ENCODE measurements around the gene ACVR1C.
"Not testable (repeated sequence)": the region's sequence is repeated elsewhere in the genome, so short reads cannot be mapped to it uniquely, and the experiment has no call there.

Gene ACVR1C

DNA sequence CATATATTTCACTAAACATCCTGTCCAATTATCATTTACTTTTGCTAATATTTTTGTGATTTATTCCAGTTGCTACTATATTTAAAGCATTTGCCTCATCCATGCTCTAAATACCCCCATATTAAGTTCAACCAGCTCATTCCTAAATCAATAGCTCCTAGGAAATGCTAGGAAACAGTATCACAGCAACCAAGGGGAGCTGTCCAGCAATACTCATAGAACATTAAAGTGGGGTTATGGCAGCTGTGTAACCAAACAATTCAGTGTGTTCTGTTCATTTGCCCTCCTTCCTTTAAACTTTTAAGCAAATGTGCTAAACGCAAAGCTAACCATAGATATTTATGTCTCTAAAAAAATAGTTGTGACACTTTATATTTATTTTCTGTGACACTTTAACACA is 41.1 kb downstream of the ACVR1C start:
- TF ChIP-seq, protein P1, sequence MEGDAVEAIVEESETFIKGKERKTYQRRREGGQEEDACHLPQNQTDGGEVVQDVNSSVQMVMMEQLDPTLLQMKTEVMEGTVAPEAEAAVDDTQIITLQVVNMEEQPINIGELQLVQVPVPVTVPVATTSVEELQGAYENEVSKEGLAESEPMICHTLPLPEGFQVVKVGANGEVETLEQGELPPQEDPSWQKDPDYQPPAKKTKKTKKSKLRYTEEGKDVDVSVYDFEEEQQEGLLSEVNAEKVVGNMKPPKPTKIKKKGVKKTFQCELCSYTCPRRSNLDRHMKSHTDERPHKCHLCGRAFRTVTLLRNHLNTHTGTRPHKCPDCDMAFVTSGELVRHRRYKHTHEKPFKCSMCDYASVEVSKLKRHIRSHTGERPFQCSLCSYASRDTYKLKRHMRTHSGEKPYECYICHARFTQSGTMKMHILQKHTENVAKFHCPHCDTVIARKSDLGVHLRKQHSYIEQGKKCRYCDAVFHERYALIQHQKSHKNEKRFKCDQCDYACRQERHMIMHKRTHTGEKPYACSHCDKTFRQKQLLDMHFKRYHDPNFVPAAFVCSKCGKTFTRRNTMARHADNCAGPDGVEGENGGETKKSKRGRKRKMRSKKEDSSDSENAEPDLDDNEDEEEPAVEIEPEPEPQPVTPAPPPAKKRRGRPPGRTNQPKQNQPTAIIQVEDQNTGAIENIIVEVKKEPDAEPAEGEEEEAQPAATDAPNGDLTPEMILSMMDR (IDR thresholded peaks at IDR 0.05), result no peak
- intact Hi-C loops (cut with DNase I; ENCODE audit: low total_unique reads), result no loop called here

DNA sequence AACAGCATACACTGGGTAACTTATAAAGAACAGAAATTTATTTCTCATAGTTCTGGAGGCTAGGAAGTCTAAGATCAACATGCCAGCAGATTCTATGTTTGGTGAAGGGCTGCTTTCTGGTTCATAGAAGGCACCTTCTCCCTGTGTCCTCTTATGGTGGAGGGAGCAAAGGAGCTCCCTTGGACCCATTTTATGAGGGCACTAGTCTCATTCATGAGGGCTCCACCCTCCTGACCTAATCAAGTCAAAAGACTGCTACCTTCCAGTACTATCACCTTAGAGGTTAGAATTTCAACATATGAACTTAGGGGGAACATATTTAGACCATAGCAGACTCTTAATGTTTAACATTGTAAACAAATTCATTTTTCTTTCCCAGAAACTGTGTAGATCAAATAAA is 54.5 kb downstream of the ACVR1C start:
- TF ChIP-seq, protein P1 (IDR thresholded peaks at IDR 0.05), result no peak
- no peak overlapping the region for H3K4me3 ChIP-seq

More for the DNA sequence above, 41.1 kb downstream of the ACVR1C start:
- no peak for DNase-seq
- no peaks in the 10 kb centered on the region for H3K36me3 ChIP-seq
- no peak overlapping the region for H3K27ac ChIP-seq
- no peak overlapping the region for H3K4me3 ChIP-seq
- no peaks in the 10 kb centered on the region for H3K9me3 ChIP-seq
- no peaks in the 10 kb centered on the region for H3K4me1 ChIP-seq
- no peaks in the 10 kb centered on the region for H3K27me3 ChIP-seq

DNA sequence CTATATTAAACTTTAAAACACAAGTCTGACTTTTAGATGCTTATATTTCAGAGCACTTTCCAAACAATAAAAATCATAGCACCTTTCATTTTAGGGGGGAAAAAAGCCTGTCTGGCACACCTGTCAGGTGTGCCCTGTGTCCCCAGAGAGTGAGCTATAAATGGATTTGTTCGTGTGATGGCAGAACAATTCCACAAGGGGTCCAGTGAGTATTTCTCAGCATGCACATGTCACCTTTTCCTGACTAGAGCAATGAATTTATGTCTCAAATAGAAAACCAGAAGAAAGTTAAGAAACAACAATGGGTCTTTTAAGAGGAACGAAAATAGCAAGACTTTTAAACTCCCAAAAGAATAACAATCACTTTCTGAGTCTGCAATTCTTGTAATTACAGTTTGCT is 55.9 kb downstream of the ACVR1C start:
- TF ChIP-seq, protein P1 (IDR thresholded peaks at IDR 0.05), result no peak
- DNase-seq, result no peak
- intact Hi-C loops (cut with DNase I; ENCODE audit: low total_unique reads), result no loop called here

More for the DNA sequence above, 54.5 kb downstream of the ACVR1C start:
- no peak for DNase-seq
- intact Hi-C loops (cut with DNase I; ENCODE audit: low total_unique reads), result no loop called here
- H3K27me3 ChIP-seq, result no peaks in the 10 kb centered on the region
- H3K4me1 ChIP-seq, result no peaks in the 10 kb centered on the region
- H3K27ac ChIP-seq, result no peak overlapping the region
- H3K9me3 ChIP-seq, result no peaks in the 10 kb centered on the region
- no peaks in the 10 kb centered on the region for H3K36me3 ChIP-seq

DNA sequence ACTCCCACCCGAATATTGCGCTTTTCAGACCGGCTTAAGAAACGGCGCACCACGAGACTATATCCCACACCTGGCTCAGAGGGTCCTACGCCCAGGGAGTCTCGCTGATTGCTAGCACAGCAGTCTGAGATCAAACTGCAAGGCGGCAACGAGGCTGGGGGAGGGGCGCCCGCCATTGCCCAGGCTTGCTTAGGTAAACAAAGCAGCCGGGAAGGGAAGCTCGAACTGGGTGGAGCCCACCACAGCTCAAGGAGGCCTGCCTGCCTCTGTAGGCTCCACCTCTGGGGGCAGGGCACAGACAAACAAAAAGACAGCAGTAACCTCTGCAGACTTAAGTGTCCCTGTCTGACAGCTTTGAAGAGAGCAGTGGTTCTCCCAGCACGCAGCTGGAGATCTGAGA is 62.0 kb downstream of the ACVR1C start:
- H3K4me1 ChIP-seq; H3K4me3 ChIP-seq; H3K27ac ChIP-seq; H3K27me3 ChIP-seq; H3K9me3 ChIP-seq; DNase-seq; H3K36me3 ChIP-seq; intact Hi-C loops (cut with DNase I; ENCODE audit: low total_unique reads): not testable (repeated sequence)

More for the DNA sequence above, 55.9 kb downstream of the ACVR1C start:
- no peaks in the 10 kb centered on the region for H3K27me3 ChIP-seq
- no peak overlapping the region for H3K27ac ChIP-seq
- H3K4me1 ChIP-seq, result no peaks in the 10 kb centered on the region
- H3K9me3 ChIP-seq, result no peaks in the 10 kb centered on the region
- no peaks in the 10 kb centered on the region for H3K36me3 ChIP-seq
- no peak overlapping the region for H3K4me3 ChIP-seq

DNA sequence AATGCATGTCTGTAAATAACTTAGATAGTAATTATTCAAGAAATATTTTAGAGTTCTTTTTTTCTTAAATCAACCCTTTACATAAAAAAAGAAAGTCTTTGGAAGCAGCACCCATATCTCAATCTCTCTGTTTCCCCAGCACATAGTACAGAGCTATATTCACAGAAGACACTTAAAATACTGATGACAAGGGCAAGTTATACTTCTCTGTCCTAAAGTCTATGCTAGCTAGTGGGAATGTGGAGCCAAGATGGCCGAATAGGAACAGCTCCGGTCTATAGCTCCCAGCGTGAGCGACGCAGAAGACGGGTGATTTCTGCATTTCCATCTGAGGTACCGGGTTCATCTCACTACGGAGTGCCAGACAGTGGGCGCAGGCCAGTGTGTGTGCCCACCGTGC is 62.6 kb downstream of the ACVR1C start:
- H3K27me3 ChIP-seq; intact Hi-C loops (cut with DNase I; ENCODE audit: low total_unique reads); H3K4me3 ChIP-seq; DNase-seq; H3K9me3 ChIP-seq; H3K4me1 ChIP-seq; H3K36me3 ChIP-seq; H3K27ac ChIP-seq: not testable (repeated sequence)

DNA sequence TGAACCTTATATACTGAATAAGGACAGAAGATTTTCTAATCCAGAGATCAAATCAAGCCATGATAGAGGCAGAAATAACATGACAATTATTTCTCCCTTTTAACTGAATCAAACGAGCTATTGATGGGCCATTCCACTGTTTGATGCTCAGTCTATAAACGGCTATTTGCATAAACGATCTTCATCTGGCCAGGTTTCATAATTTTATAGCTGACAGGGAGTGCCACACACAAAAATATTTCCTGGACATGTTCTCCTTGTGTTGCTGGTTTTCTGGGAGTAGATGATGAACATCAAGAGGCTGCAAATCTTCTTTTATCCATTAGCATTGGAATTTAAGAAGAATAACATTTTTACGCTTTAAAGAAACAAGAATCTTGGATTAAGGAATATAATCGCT is 63.1 kb downstream of the ACVR1C start:
- Histone ChIP-seq H3K27ac (no peak overlapping the region), H3K36me3 (no peaks in the 10 kb centered on the region), H3K9me3 (no peaks in the 10 kb centered on the region), H3K4me1 (no peaks in the 10 kb centered on the region), H3K27me3 (no peaks in the 10 kb centered on the region), H3K4me3 (no peak overlapping the region)
- TF ChIP-seq, protein P1 (IDR thresholded peaks at IDR 0.05), result no peak
- intact Hi-C loops (cut with DNase I; ENCODE audit: low total_unique reads), result no loop called here
- DNase-seq, result no peak

DNA sequence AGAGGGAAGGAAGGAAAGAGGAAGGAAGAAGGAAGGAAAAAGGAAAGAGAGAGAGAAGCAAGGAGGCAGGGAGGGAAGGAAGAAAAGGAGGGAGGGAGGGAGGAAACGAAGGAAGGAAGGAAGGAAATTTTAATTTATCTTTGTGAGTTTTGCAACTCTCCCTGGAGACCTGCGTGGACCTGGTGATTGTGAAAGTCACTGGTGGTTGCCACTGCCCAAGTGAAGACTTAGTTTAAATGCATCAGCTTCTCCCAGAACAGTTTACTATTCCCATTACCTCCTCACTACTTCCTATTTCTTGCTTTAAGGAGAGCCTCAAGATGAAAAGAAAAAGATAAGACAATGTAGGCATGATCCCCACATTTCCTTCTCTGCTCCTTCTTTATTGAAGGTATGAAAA is 68.8 kb downstream of the ACVR1C start:
- H3K27me3 ChIP-seq, result no peaks in the 10 kb centered on the region
- H3K4me1 ChIP-seq, result no peaks in the 10 kb centered on the region
- intact Hi-C loops (cut with DNase I; ENCODE audit: low total_unique reads), result no loop called here
- no peak for DNase-seq
- H3K36me3 ChIP-seq, result no peaks in the 10 kb centered on the region
- no peak overlapping the region for H3K4me3 ChIP-seq
- H3K27ac ChIP-seq, result no peak overlapping the region
- no peaks in the 10 kb centered on the region for H3K9me3 ChIP-seq
- TF ChIP-seq, protein P1 (IDR thresholded peaks at IDR 0.05), result no peak
